Kasumi-1 (cell line): ENCODE data around the gene CEBPZ.
A peak's percentile ranks its signal among the peaks of the same experiment; 100 is the strongest.
"Not testable (repeated sequence)": the region's sequence is repeated elsewhere in the genome, so short reads cannot be mapped to it uniquely, and the experiment has no call there.

Experiments used
- DNase-seq, 2 experiments: peaks; one replicate each; lab custom pipeline; 2025; lab: John Stamatoyannopoulos, UW

The CEBPZ gene

DNA sequence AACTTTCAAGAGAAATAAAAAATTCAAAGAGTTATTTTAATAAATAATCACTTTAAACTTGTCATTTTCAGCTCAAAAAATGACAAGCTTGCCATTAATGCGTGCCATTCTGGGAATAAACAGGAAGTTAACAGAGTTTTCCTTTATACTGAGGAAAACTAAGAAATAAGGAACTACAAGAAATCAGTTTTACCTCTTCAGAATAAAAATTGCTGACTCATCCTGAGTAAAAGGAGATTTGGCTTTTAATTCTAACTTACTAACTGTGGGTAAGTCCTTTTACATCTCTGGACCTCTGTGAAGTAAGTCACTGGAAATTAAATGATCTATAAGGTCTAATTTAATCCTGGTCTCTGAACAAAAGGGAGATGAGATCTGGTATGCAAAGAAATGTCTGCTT, 16.1 kb downstream of the CEBPZ start:
- DNase-seq, result peak; percentile 21 to 28

DNA sequence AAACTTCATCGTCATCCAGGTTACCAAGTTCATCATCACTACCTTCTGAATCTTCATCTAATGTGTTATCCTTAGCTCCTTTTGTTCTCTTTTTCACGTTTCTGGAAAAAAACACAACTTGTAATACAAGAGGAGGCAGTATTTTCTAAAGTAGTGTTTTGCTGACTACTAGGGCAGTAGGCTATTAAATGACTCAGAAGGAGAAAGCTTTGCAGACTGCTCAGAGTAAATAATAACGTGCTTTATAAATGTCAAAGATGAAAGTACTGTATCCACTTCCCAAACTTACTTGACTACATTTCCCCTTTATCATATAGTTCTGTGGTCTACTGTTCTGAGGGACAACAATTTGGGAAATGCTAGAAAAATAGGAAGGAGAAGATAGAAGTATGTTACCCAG, 19.5 kb downstream of the CEBPZ start:
- no peak for DNase-seq

- DNase-seq, result no peak
These were observed 20.2 kb downstream of the CEBPZ start for GRCh38 chr2:37211212-37211611.

- not testable (repeated sequence) for DNase-seq
These were observed 24.6 kb downstream of the CEBPZ start for GRCh38 chr2:37206760-37207159.

DNA sequence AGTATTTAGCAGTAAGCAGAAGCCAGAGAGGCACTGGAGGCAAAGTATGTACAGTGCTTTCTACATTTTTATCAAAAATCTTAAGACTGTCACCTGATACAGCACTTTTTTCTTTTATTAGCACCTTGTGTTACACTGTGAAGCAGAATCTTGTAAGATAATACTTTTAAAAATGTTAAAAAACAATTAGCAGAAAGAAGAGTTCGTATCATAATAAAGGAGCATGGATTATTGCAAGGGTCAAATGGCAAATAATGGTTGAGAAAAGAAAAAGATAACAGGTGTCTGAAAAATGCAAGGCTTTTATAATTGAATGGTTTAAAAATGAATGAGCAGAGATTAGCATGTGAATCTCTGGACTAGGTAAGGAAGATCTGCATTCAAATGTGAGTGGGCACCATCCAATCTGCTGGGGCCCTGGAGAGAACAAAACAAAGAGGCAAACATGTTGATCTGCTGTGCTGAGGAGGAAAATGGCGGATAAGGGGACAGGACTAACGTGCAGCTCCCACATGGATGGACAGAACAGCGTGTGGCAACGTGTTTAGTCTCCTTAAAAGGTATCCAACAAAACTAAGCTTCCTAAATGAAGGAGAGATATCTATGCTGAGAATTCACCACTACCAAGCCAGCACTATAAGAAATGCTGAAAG, 25.6 kb downstream of the CEBPZ start:
- no peak for DNase-seq

GRCh38 chr2:37205071-37205661, 26.2 kb downstream of the CEBPZ start:
- not testable (repeated sequence) for DNase-seq

GRCh38 chr2:37203708-37204107, 27.7 kb downstream of the CEBPZ start:
- DNase-seq, result no peak

- peak; percentile 10 to 22 for DNase-seq
These were observed 29.6 kb downstream of the CEBPZ start for GRCh38 chr2:37201766-37202165.

- DNase-seq, result no peak
These were observed 30.2 kb downstream of the CEBPZ start for GRCh38 chr2:37201208-37201607.

GRCh38 chr2:37198681-37199065, 32.7 kb downstream of the CEBPZ start:
- no peak for DNase-seq

DNA sequence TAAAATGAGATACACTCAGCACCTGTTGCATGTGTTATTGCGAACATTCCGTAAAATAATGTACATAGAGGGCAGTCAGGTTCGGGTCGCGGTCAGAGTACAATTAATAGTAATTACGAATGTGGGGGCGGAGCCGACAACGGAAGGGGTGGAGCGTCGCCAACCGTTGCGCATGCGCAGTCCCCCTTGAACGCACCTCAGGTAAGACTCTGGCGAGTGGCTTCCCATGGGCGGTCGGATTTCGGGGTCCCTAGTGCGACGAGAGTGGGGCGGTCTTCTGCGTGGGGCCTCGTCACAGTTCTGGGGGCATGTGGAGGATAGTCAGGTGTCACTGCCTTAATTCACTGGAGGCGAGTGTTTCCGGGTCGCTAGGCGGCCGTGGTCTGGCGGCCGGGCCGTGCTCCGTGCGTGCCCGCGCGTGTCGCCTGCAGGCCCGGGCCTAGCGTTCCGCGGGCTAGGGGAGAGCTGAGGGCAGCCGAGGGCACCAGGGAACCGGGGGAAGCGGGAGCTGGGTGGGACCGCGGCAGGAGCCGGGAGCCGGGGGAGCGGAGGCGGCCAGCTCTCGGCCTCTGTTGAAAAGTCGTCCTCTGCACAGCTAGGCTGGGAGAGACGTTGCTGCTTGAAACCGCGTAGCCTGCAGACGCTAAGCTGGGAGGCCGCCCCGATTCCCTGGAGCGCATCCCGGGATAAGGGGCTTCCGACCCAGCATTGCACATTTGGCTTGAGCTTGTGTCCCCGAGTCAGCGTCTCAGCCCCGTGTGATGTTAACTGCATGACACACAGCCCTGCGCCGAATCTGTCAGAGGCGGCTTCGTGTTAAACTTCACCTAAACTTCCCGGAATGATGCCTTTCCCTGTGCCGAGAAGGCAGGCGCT, 34.8 kb downstream of the CEBPZ start, which contains the start of gene CEBPZOS:
Gene CEBPZOS, plus strand, starts transcription at position 177 of the 876 bp plus-strand sequence. CDS start 3,209 bp downstream, outside the sequence.
- peak; percentile 76 to 81 for DNase-seq

DNA sequence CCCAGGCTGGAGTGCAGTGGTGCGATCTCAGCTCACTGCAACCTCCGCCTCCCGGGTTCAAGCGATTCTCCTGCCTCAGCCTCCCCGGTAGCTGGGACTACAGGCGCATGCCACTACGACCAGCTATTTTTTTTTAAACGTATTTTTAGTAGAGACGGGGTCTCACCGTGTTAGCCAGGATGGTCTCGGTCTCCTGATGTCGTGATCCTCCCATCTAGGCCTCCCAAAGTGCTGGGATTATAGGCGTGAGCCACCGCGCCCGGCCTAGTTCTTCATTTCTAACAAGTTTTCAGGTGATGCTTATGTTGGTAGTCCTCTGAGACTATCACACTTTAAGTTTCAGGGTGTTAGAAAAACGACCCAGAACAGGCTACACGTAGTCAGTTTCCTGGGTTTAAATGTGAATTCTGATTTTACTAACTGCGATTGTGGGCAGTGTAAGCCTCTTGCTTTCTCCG, 35.5 kb downstream of the CEBPZ start:
- DNase-seq, result not testable (repeated sequence)

DNA sequence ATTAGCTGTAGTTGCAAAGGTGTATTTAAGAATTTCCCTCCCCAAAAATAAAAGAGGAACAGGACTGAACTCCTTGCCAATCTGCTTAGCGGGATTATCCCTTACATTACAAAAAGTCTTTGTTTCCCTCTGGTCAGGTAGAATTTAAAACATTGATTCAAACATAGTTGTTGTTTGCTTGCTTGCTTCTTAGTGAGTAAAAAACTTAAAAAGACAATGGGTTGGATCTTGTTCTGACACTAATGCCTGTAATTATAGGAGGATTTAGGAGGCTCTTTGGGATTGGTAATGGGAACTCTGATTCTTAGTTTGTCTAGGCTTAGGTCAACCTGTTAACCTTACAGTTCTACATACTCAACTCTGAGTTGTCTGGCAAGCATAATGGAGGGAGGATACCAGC, 38.8 kb downstream of the CEBPZ start:
- DNase-seq, result no peak

DNA sequence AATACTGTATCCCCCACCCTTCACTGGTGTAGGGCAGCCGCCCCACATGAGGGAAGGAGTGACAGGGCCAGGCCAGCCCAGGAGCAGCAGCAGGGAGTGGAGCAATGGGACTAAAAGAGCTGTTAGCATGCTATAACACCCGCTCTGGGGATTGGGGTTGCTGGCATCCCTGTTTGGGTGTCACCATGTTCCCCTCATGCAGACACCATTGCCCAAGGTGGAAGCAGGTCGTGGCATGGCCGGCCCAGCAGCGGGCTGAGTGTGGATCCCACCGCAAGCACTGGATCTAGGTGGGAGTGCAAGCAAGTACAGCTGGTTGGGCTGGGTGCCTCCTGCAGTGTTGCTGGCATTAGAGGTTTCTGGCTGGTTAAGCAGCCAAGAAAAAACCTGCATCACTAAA, 39.6 kb downstream of the CEBPZ start:
- no peak for DNase-seq

- no peak for DNase-seq
These were observed 40.1 kb downstream of the CEBPZ start for GRCh38 chr2:37191253-37191652.

DNA sequence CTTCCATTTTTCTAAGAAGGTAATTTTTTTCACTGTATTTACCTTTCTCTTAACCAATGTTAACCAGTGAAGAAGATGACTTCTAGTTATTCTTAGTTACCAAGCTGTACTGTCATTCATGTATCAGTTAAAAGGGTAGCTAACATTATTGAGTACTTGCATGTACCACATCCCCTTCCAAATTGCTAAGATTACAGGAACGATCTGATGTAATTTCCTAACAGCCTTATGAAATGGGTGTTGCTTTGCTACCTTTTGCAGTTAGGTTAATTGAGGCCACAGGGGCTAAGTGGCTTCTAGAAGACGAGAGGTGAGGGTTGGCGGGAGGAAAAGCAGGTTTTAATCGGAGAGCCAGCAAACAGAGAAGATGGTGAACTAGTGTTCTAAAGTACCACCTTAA, 41.1 kb downstream of the CEBPZ start:
- no peak for DNase-seq

GRCh38 chr2:37189452-37190153, 41.8 kb downstream of the CEBPZ start:
- peak; percentile 7 to 21 for DNase-seq

DNA sequence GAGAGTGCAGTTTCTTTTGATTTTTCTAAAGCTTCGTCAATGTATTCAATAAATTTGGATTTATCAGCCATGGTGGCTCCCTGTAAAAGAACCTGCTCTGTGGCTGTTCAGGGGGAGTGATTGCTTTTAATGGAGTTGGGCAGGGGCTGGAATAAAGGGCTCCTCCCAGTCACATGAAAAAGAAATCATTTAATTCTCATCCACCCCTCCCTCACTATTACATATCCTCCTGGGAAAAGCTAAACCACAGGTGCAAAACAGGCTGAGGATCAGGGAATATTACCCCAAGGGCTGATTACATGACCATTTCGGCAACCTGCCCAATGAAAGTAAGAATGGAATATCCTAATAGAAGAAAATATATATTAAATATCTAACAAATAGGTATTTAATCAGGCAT, 42.8 kb downstream of the CEBPZ start, which contains the start of gene SULT6B1:
Gene SULT6B1, minus strand, starts transcription at position 101 of the 400 bp plus-strand sequence. Its CDS starts 30 bp downstream, at position 71.
- no peak for DNase-seq

DNA sequence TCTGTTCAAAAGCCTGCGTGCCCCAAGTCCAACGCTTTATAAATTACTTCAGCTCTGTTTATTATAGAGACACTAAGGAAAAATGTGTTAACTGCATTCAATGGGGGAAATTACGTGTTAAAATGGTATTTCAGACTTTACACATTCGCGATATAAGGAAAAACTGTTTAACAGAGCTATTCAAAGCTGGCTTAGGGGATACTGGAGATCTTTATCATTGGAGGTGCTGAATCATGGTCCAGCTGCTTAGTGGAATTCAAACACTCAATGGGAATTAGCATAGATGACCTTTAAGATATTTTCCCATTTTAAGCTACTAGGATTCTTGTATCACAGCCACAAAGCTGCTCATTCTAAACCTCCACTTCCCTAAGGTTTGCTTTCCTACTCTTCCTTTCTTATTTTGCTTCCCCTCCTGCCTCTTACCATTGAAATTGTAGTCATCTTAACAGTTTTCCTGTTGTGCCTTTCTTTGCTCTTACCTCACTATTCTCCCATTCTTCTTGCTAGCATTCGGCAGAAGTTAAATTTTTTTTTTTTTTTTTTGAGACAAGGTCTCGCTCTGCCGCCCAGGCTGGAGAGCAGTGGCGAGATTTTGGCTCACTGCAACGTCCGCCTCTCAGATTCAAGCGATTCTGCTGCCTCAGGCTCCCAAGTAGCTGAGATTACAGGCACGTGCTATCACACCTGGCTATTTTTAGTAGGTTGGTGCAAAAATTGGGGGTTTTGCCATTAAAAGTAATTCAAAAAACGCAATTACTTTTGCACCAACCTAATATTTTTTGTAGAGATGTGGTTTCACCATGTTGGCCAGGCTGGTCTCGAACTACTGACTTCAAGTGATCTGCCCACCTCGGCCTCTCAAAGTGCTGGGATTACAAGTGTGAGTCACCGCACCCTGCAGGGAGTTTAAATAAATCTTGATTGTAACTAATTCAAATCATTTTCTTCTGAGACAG, 49.4 kb downstream of the CEBPZ start:
- DNase-seq, result no peak

DNA sequence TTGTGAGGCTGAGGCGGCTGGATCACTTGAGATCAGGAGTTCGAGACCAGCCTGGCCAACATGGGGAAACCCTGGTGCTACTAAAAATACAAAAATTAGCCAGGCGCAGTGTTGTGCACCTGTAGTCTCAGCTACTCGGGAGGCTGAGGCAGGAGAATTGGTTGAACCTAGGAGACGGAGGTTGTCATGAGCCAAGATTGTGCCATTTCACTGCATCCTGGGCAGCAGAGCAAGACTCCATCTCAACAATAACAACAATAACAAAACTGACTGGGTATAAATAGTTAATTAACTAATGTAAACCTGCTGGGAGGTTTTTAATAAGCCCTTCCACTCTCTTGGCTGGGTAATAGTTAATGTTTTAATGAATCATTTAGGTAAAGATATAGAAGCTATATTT, 50.8 kb downstream of the CEBPZ start:
- no peak for DNase-seq
